ENCODE results near the gene PARD3B. TPM values are rescaled to one million over a fixed set of nuclear protein-coding genes. Genes with fewer than 3 reads are reported as not detected.
A peak's percentile ranks its signal among the peaks of the same experiment; 100 is the strongest.

Gene PARD3B
- polyA plus RNA-seq, 3 donors, result not detected

DNA sequence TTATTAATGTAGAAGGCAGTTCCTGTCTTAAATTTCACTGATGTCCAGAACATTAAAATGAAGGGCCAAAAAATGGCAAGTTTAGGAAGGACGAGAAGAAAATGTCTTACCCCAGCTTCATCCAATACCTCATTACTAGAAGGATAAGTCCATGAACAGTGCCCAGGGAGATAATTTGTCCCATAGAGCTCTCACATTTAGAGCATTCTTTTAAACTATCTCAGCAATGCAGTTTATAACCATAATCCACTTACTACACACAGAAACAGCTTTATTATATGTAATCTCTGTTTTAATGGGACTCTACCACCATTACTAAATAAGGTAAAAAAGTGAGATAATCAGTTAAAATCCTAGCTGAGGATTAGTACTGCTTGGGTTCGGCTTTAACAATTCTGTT lies 142.5 kb downstream of the PARD3B start:
- Histone ChIP-seq H4K20me1 (ENCODE audit: insufficient read depth, low read length) (no peaks in the 10 kb centered on the region), H2AFZ (ENCODE audit: insufficient read depth, low read depth, low read length, poor library complexity, severe bottlenecking) (no peak overlapping the region), H3K79me2 (ENCODE audit: insufficient read depth, low read length) (no peaks in the 10 kb centered on the region), H3K4me2 (replicated peaks; ENCODE audit: extremely low read depth, low read length, poor library complexity, severe bottlenecking) (no peak overlapping the region), H3K27me3 (ENCODE audit: control insufficient read depth in 2 of 2, insufficient read depth in 2 of 2, low read length in 2 of 2) (no peaks in the 10 kb centered on the region), H3K27ac (ENCODE audit: low read depth in 1 of 2, low read length in 2 of 2) (no peak overlapping the region), H3K9ac (ENCODE audit: insufficient read depth, low read length, poor library complexity, severe bottlenecking) (no peak overlapping the region), H3K36me3 (replicated peaks in 1 of 2; ENCODE audit: control insufficient read depth in 1 of 2, insufficient read depth in 2 of 2, low read length in 2 of 2) (no peaks in the 10 kb centered on the region), H3K9me3 (replicated peaks in 1 of 2; ENCODE audit: control insufficient read depth in 1 of 2, insufficient read depth in 1 of 2, low read length in 2 of 2) (no peaks in the 10 kb centered on the region), H3K4me3 (replicated peaks in 1 of 3; ENCODE audit: low read depth in 2 of 3, low read length in 3 of 3) (no peak overlapping the region), H3K4me1 (ENCODE audit: control insufficient read depth in 1 of 2, insufficient read depth in 2 of 2, low read length in 2 of 2) (no peaks in the 10 kb centered on the region)
- no peak overlapping the region for H3K4me3 Mint-ChIP-seq
- 100% methylated on average over 1 of the region's 2 CpGs for WGBS (ENCODE audit: insufficient coverage)
- no peaks in the 10 kb centered on the region for H3K36me3 Mint-ChIP-seq
- peaks cover 0 to 1% (median 0%) of the 10 kb centered on the region in 3 donors for H3K27me3 Mint-ChIP-seq (ENCODE audit: low read depth in 3 of 3)
- intact Hi-C loops (cut with micrococcal nuclease), result no loop called here
- no peak overlapping the region for H3K27ac Mint-ChIP-seq
- TF ChIP-seq, protein P1, sequence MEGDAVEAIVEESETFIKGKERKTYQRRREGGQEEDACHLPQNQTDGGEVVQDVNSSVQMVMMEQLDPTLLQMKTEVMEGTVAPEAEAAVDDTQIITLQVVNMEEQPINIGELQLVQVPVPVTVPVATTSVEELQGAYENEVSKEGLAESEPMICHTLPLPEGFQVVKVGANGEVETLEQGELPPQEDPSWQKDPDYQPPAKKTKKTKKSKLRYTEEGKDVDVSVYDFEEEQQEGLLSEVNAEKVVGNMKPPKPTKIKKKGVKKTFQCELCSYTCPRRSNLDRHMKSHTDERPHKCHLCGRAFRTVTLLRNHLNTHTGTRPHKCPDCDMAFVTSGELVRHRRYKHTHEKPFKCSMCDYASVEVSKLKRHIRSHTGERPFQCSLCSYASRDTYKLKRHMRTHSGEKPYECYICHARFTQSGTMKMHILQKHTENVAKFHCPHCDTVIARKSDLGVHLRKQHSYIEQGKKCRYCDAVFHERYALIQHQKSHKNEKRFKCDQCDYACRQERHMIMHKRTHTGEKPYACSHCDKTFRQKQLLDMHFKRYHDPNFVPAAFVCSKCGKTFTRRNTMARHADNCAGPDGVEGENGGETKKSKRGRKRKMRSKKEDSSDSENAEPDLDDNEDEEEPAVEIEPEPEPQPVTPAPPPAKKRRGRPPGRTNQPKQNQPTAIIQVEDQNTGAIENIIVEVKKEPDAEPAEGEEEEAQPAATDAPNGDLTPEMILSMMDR (IDR thresholded peaks at IDR 0.05), result no peak
- DNase-seq, result no peak
- no peaks in the 10 kb centered on the region for H3K9me3 Mint-ChIP-seq
- H3K4me1 Mint-ChIP-seq, result no peaks in the 10 kb centered on the region

DNA sequence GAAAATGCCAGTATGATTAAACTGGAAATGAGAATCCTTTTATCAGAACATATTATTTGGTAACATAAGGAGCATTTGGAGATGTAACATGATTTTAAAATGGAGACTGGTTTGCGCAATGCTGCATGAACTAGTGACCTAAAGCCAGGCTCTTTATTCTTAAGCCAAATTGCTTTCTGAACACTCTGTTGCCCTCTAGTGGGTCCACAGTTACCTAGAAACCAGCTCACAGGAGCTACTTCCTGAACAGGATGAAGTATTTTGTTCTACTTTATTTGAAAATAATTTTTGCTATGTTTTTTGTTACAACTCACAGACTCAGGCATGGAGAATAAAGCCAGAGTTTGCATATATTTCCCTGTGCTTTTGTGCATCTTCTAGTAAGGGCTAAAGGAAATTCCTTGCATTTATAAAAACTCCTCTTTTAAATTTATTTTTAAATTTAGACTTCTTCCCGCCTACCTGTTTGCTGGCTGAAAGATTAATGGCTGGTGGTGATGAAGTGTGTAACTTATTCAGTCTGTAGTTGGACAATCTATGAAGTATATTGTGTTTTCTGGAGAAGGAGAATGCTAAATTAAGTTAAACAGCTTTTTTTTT lies 146.7 kb downstream of the PARD3B start:
- H3K9me3 Mint-ChIP-seq, result peaks cover 0 to 3% (median 0%) of the 10 kb centered on the region in 7 donors
- Histone ChIP-seq H3K27me3 (ENCODE audit: control insufficient read depth in 2 of 2, insufficient read depth in 2 of 2, low read length in 2 of 2) (no peaks in the 10 kb centered on the region), H3K36me3 (replicated peaks in 1 of 2; ENCODE audit: control insufficient read depth in 1 of 2, insufficient read depth in 2 of 2, low read length in 2 of 2) (no peaks in the 10 kb centered on the region), H3K27ac (ENCODE audit: low read depth in 1 of 2, low read length in 2 of 2) (no peak overlapping the region), H4K20me1 (ENCODE audit: insufficient read depth, low read length) (no peaks in the 10 kb centered on the region), H3K79me2 (ENCODE audit: insufficient read depth, low read length) (no peaks in the 10 kb centered on the region), H3K4me3 (replicated peaks in 1 of 3; ENCODE audit: low read depth in 2 of 3, low read length in 3 of 3) (no peak overlapping the region), H3K9me3 (replicated peaks in 1 of 2; ENCODE audit: control insufficient read depth in 1 of 2, insufficient read depth in 1 of 2, low read length in 2 of 2) (no peaks in the 10 kb centered on the region), H3K4me2 (replicated peaks; ENCODE audit: extremely low read depth, low read length, poor library complexity, severe bottlenecking) (no peak overlapping the region), H3K9ac (ENCODE audit: insufficient read depth, low read length, poor library complexity, severe bottlenecking) (no peak overlapping the region), H3K4me1 (ENCODE audit: control insufficient read depth in 1 of 2, insufficient read depth in 2 of 2, low read length in 2 of 2) (no peaks in the 10 kb centered on the region), H2AFZ (ENCODE audit: insufficient read depth, low read depth, low read length, poor library complexity, severe bottlenecking) (no peak overlapping the region)
- no CpG with 5 or more reads among the region's 2 CpGs for WGBS (ENCODE audit: insufficient coverage)
- H3K4me3 Mint-ChIP-seq, result no peak overlapping the region
- H3K27me3 Mint-ChIP-seq (ENCODE audit: low read depth in 3 of 3), result peaks cover 0 to 1% (median 0%) of the 10 kb centered on the region in 3 donors
- no peaks in the 10 kb centered on the region for H3K4me1 Mint-ChIP-seq
- no peak overlapping the region for H3K27ac Mint-ChIP-seq
- DNase-seq, result peak in 2 of 3 donors; percentile 1 to 7
- no peaks in the 10 kb centered on the region for H3K36me3 Mint-ChIP-seq
- intact Hi-C loops (cut with micrococcal nuclease), result no loop called here
- TF ChIP-seq, protein P1 (IDR thresholded peaks at IDR 0.05), result peak; percentile 14

Measured in CD14-positive monocyte (primary cell).